Parathyroid adenoma (tissue), 2 donors: ENCODE results near the gene KLHDC1.

Experiments
- H2AFZ ChIP-seq: fragments of 300-600 bp; sonication (generic); one replicate; pipeline ENCODE4 v1.7.0; 2017; ENCODE audit warnings: antibody characterized with exemption, mild to moderate bottlenecking
- H3K27ac ChIP-seq: fragments of 300-600 bp; sonication (generic); one replicate; pipeline ENCODE4 v1.7.0; 2017
- H3K27me3 ChIP-seq: fragments of 300-600 bp; sonication (generic); one replicate; pipeline ENCODE4 v1.7.0; 2017; ENCODE audit warnings: low read length; ENCODE audit not compliant: control insufficient read depth, insufficient read depth
- H3K36me3 ChIP-seq: fragments of 300-600 bp; sonication (generic); one replicate; pipeline ENCODE4 v1.7.0; 2017; ENCODE audit warnings: low read length; ENCODE audit not compliant: control insufficient read depth, insufficient read depth
- H3K4me1 ChIP-seq: fragments of 300-600 bp; sonication (generic); one replicate; pipeline ENCODE4 v1.7.0; 2017; ENCODE audit warnings: control low read depth
- H3K4me2 ChIP-seq: fragments of 300-600 bp; sonication (generic); one replicate; pipeline ENCODE4 v1.7.0; 2017; ENCODE audit warnings: low read length
- H3K4me3 ChIP-seq: fragments of 300-600 bp; sonication (generic); one replicate; pipeline ENCODE4 v1.7.0; 2017; ENCODE audit warnings: low read depth, low read length
- H3K79me2 ChIP-seq: fragments of 300-600 bp; sonication (generic); one replicate; pipeline ENCODE4 v1.7.0; 2017; ENCODE audit warnings: control low read depth
- H3K9ac ChIP-seq: fragments of 300-600 bp; sonication (generic); one replicate; pipeline ENCODE4 v1.7.0; 2017; ENCODE audit warnings: mild to moderate bottlenecking
- H3K9me3 ChIP-seq: fragments of 300-600 bp; sonication (generic); one replicate; pipeline ENCODE4 v1.7.0; 2017; ENCODE audit warnings: low read length; ENCODE audit not compliant: control insufficient read depth
- CTCF ChIP-seq: fragments of 300-600 bp; sonication (generic); IDR thresholded peaks from one replicate; pipeline ENCODE4 v1.7.0; 2017; ENCODE audit warnings: antibody characterized with exemption, mild to moderate bottlenecking
- donor health status: primary hyperparathyroidism.

The KLHDC1 gene

GRCh38 chr14:49766839-49767238 lies 73.9 kb downstream of the KLHDC1 start:
- Histone ChIP-seq H3K4me1 (peaks cover 4% of the 10 kb centered on the region), H3K9me3 (no peaks in the 10 kb centered on the region), H3K9ac (peak overlapping the region; percentile 58), H3K4me2 (peak overlapping the region; percentile 99), H3K36me3 (no peaks in the 10 kb centered on the region), H3K4me3 (peak overlapping the region; percentile 74), H3K27ac (peak overlapping the region; percentile 99), H2AFZ (peak overlapping the region; percentile 98), H3K27me3 (no peaks in the 10 kb centered on the region), H3K79me2 (peaks cover 15% of the 10 kb centered on the region)
- no peak for TF ChIP-seq CTCF

- Histone ChIP-seq H3K9me3 (no peaks in the 10 kb centered on the region), H2AFZ (peak overlapping the region; percentile 98), H3K4me3 (peak overlapping the region; percentile 74), H3K36me3 (no peaks in the 10 kb centered on the region), H3K9ac (peak overlapping the region; percentile 58), H3K27ac (peak overlapping the region; percentile 99), H3K79me2 (peaks cover 15% of the 10 kb centered on the region), H3K27me3 (no peaks in the 10 kb centered on the region), H3K4me1 (peaks cover 4% of the 10 kb centered on the region), H3K4me2 (peak overlapping the region; percentile 99)
- TF ChIP-seq CTCF, result no peak
Measured at GRCh38 chr14:49767270-49767570, 74.3 kb downstream of the KLHDC1 start.

GRCh38 chr14:49767571-49768300 lies 74.8 kb downstream of the KLHDC1 start, which contains the start of gene KLHDC2:
TSS of gene KLHDC2 (plus strand) at chr14:49768153. CDS start at chr14:49768469, 316 bp downstream.
- peak within 1 kb of the TSS; percentile 91 for H3K9ac ChIP-seq
- peaks cover 15% of the 10 kb centered on the region for H3K79me2 ChIP-seq
- peak within 1 kb of the TSS; percentile 80 for H3K4me3 ChIP-seq
- peak; percentile 24 for TF ChIP-seq CTCF
- H3K36me3 ChIP-seq, result no peaks in the 10 kb centered on the region
- no peaks in the 10 kb centered on the region for H3K27me3 ChIP-seq
- H3K9me3 ChIP-seq, result no peaks in the 10 kb centered on the region
- H2AFZ ChIP-seq, result peak within 1 kb of the TSS; percentile 98
- peaks cover 4% of the 10 kb centered on the region for H3K4me1 ChIP-seq
- peak within 1 kb of the TSS; percentile 99 for H3K4me2 ChIP-seq
- H3K27ac ChIP-seq, result peak within 1 kb of the TSS; percentile 99

- Histone ChIP-seq H3K4me1 (peaks cover 4% of the 10 kb centered on the region), H3K9ac (peak overlapping the region; percentile 91), H3K9me3 (no peaks in the 10 kb centered on the region), H3K27me3 (no peaks in the 10 kb centered on the region), H2AFZ (peak overlapping the region; percentile 96), H3K4me2 (peak overlapping the region; percentile 99), H3K79me2 (peaks cover 15% of the 10 kb centered on the region), H3K4me3 (peak overlapping the region; percentile 80), H3K36me3 (no peaks in the 10 kb centered on the region), H3K27ac (peak overlapping the region; percentile 99)
- TF ChIP-seq CTCF, result no peak
Measured at GRCh38 chr14:49768301-49769121, 75.6 kb downstream of the KLHDC1 start.
